ENCODE results near the gene FAM222A.

Gene FAM222A

DNA sequence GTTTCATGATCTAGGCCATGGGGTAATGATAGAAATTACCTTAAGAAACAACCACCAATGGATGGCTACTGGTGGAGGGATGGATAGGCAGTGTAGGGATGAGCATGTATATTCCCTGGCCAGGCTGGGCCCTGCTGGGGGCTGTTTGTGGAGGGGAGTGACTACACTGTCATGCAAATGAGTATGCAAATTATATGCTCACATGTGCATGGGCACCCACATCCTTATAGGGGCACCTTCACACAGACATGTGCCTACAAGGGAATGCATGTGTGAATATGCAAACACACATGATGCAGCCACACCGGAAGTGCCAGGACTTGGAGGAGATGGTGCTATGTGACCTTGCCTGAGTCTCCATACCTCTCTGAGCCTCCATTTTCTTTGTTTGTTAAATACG, 39.7 kb upstream of the FAM222A start:
- H3K4me3 ChIP-seq (replicated peaks in 1 of 2; ENCODE audit: low read depth in 2 of 2, low read length in 2 of 2) = no peak overlapping the region
- DNase-seq (ENCODE audit: low read depth in 2 of 2) = no peak

DNA sequence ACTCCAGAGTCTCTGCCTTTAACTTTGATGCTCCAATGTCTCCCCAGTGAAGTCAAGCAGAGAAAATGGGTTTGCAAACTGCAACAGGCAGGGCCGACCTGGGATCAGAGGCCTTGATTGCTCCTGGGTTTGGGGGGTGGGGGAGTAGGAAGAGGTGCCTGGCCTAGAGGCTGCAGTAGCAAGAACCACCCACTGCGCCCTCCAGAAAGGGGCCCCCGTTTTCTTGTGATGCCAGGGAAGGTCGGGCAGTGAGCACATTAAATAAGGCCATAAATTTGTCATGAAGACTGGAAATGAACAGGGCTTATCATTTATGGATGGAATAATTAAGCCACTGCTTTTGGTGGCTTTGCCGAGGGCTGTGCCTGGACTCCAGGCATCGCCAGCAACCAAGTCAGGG, 38.2 kb upstream of the FAM222A start:
- TF ChIP-seq CTCF (IDR thresholded peaks at IDR 0.05; ENCODE audit: low read depth, low read length) = no peak
- H3K4me3 ChIP-seq (replicated peaks in 1 of 2; ENCODE audit: low read depth in 2 of 2, low read length in 2 of 2) = no peak overlapping the region
- no peak for DNase-seq (ENCODE audit: low read depth in 2 of 2)

More for the DNA sequence above, 39.7 kb upstream of the FAM222A start:
- TF ChIP-seq CTCF (IDR thresholded peaks at IDR 0.05; ENCODE audit: low read depth, low read length) = no peak

DNA sequence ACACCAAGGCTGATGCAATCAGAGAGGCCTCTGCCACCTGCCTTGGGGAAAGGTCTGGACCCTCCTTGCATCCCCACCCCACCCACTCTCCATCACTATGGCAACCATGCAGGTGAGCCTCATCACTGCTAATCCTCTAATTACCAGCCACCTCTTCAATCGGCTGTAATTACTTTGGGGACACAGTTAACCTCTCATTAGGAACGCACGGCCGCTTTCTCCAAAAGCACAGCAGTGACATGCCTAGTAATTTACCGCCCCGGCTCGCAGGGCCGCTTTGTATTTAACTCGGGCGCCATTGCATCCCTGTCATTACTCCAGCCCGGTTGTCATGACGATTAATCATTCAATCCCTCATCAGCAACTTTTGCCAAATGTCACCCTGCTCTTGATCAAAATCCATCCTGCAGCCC, 36.3 kb upstream of the FAM222A start:
- DNase-seq (ENCODE audit: low read depth in 2 of 2) = no peak
- H3K4me3 ChIP-seq (replicated peaks in 1 of 2; ENCODE audit: low read depth in 2 of 2, low read length in 2 of 2) = no peak overlapping the region
- TF ChIP-seq CTCF (IDR thresholded peaks at IDR 0.05; ENCODE audit: low read depth, low read length) = no peak

GRCh38 chr12:109678719-109679118, 34.9 kb upstream of the FAM222A start:
- no peak for DNase-seq (ENCODE audit: low read depth in 2 of 2)
- TF ChIP-seq CTCF (IDR thresholded peaks at IDR 0.05; ENCODE audit: low read depth, low read length) = no peak
- H3K4me3 ChIP-seq (replicated peaks in 1 of 2; ENCODE audit: low read depth in 2 of 2, low read length in 2 of 2) = no peak overlapping the region

- H3K4me3 ChIP-seq (replicated peaks in 1 of 2; ENCODE audit: low read depth in 2 of 2, low read length in 2 of 2) = no peak overlapping the region
- no peak for DNase-seq (ENCODE audit: low read depth in 2 of 2)
- no peak for TF ChIP-seq CTCF (IDR thresholded peaks at IDR 0.05; ENCODE audit: low read depth, low read length)
Measured at GRCh38 chr12:109679501-109680263, 33.9 kb upstream of the FAM222A start.

DNA sequence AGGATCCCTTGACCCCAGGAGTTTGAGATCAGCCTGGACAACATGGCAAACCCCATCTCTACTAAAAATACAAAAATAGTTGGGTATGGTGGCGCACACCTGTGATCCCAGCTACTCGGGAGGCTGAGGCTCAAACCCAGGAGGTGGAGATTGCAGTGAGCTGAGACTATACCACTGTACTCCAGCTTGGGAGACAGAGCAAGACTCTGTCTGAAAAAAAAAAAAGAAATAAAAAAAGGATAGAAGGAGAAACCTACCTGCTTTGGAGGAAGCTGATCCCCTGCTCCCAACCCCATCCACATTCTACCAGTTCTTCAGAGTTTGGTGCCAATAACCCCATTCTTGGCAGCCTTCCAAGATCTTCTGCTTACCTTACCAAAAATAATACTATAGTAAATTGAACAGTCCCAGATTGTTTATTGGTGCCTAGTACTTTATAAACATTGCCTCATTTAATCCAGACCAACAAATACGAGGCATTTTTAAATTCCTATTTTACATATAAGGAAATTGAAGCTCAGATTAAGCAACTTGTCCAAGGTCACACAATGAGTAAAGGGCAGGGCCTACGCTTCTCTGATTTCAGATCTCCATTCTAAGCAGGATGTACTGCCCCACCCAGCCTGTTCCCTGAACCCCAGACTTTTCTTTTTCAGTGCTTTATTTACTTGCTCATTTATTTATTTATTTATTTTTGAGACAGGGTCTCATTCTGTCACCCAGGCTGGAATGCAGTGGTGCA, 33.2 kb upstream of the FAM222A start:
- no peak overlapping the region for H3K4me3 ChIP-seq (replicated peaks in 1 of 2; ENCODE audit: low read depth in 2 of 2, low read length in 2 of 2)
- no peak for TF ChIP-seq CTCF (IDR thresholded peaks at IDR 0.05; ENCODE audit: low read depth, low read length)
- no peak for DNase-seq (ENCODE audit: low read depth in 2 of 2)

Measured in cardiac fibroblast (primary cell).